Ecto neural progenitor cell (in vitro differentiated cells): ENCODE measurements around the gene OGDHL.
A peak's percentile ranks its signal among the peaks of the same experiment; 100 is the strongest.
"Not testable (repeated sequence)": the region's sequence is repeated elsewhere in the genome, so short reads cannot be mapped to it uniquely, and the experiment has no call there.

Source experiments
- DNase-seq: peaks from one replicate; pipeline ENCODE4 v3.0.0-alpha.2; 2018; ENCODE audit warnings: low spot score

Gene OGDHL

GRCh38 chr10:49739426-49739825 lies 22.7 kb downstream of the OGDHL start:
- DNase-seq: peak; percentile 44

GRCh38 chr10:49738616-49739360 lies 23.3 kb downstream of the OGDHL start:
- peak; percentile 42 for DNase-seq

- DNase-seq: no peak
Observed at GRCh38 chr10:49737474-49738201, 24.5 kb downstream of the OGDHL start.

DNA sequence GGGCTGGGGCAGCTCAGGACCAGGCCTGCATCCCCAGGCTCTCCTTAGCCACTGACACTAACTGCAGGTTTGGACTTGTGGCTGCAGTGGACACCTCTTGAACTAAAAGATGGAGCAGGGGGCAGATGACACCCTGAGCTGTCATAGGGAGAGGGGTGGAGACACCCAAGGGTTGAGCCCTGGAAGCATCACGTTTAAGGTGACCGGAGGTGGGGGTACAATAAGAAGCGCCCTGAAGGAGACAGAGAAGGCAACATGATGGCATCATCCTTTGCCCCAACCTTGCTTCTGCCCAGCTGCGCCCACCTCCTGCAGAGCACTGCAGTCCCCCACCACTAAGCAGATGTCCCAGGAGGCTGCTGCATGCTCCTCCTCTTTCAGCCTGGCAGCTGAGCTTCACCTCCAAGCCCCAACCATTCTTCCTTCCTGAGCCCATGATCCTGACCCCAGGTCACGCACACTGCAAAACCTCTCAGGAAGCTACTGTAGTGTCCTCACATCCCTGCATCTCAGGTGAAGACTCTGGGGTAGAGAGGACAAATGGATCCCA lies 25.5 kb downstream of the OGDHL start:
- DNase-seq: no peak

- DNase-seq: no peak
Observed at GRCh38 chr10:49735848-49736563, 26.1 kb downstream of the OGDHL start.

DNA sequence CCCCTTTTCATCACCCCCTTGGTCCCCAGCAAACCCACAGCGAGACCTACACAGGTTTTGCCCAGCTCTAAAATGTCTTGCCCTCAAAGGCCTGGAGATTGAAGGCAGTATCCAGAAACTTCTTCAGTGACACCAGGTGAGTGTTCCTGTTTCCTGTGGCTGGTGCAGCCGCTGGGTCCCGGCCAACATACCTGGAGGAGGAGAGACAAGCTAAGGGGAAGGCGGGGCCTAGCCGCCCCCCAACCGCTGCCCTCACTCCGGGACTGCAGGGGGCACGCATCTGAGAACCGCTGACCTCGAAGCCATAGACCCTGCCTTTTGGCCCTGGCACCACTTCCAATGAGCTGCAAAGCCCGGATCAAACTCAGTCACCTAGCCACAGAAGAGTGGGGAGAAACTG lies 27.0 kb downstream of the OGDHL start:
- no peak for DNase-seq

GRCh38 chr10:49734676-49735075 lies 27.4 kb downstream of the OGDHL start:
- no peak for DNase-seq

GRCh38 chr10:49733866-49734265 lies 28.3 kb downstream of the OGDHL start:
- DNase-seq: no peak

GRCh38 chr10:49726593-49726992 lies 35.5 kb downstream of the OGDHL start:
- DNase-seq: no peak

DNA sequence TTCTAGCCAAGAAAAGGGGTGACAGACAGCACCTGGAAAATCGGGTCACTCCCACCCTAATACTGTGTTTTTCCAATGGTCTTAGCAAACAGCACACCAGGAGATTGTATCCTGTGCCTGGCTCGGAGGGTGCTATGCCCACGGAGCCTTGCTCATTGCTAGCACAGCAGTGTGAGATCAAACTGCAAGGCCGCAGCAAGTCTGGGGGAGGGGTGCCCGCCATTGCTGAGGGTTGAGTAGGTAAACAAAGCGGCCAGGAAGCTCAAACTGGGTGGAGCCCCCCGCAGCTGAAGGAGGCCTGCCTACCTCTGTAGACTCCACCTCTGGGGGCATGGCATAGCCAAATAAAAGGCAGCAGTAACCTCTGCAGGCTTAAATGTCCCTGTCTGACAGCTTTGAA lies 47.0 kb downstream of the OGDHL start:
- not testable (repeated sequence) for DNase-seq

GRCh38 chr10:49713266-49713665 lies 48.9 kb downstream of the OGDHL start:
- no peak for DNase-seq

DNA sequence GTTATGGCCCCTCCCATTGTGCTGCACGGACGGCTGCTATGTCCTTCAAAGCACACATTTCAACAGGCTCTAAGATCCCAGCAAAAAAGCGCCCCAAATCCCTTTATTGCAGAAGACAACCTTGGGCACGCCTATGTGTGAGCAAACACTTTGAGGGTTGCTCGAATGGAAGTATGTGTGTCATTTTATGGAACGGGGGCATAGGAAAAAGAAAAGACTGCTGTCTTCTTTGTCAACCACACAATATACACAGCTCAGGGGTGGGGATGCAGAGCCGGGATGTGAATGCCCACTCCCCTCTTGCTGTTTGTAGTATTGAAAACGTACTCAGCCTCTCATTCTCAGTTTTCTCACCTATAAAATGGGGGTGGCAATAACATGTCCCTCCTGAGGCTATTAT lies 50.6 kb downstream of the OGDHL start:
- no peak for DNase-seq

GRCh38 chr10:49710966-49711365 lies 51.2 kb downstream of the OGDHL start:
- no peak for DNase-seq

GRCh38 chr10:49709934-49710333 lies 52.2 kb downstream of the OGDHL start:
- DNase-seq: no peak

- no peak for DNase-seq
Observed at GRCh38 chr10:49707585-49707984, 54.5 kb downstream of the OGDHL start.

- DNase-seq: no peak
Observed at GRCh38 chr10:49700997-49701396, 61.1 kb downstream of the OGDHL start.

DNA sequence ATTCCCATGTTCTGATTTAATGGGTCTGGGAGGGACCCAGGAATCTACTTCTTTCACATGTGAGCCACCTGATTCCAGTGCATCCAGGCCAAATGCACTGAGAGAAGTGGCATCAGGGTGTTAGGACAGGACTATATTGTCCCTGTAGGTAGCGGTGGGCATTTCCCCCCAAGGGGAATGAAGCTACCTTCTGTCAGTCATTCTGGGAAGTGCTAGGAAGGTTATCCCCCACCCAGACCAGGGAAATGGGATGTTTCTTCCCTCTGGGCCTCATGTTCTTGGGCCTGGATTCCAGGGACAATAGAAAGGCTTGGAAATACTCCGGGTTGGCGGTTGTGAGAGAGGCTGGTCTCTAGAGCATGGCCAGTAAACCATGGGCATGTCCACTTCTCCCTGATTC lies 61.9 kb downstream of the OGDHL start:
- no peak for DNase-seq

GRCh38 chr10:49698679-49699078 lies 63.4 kb downstream of the OGDHL start:
- DNase-seq: no peak

GRCh38 chr10:49696311-49696710 lies 65.8 kb downstream of the OGDHL start:
- no peak for DNase-seq

DNA sequence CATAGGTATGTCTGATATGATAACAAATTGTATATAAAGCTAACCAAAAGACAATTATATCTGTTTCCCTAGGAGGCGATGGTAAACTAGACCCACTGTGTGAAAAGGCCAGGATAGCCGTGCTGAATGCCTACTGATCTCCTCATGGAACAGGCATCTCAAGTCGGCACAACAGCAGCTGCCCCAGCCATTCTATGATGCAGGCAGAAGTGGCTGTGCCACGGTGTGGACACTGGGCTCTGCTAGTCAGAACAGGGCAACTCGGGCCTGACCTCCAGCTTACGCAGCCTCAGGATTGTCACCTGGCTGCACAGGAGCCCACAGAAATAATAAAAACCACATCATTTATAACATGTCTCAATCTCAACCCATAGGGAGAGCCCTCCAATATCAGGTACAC lies 67.7 kb downstream of the OGDHL start:
- DNase-seq: no peak

GRCh38 chr10:49691588-49691987 lies 70.5 kb downstream of the OGDHL start:
- DNase-seq: no peak

DNA sequence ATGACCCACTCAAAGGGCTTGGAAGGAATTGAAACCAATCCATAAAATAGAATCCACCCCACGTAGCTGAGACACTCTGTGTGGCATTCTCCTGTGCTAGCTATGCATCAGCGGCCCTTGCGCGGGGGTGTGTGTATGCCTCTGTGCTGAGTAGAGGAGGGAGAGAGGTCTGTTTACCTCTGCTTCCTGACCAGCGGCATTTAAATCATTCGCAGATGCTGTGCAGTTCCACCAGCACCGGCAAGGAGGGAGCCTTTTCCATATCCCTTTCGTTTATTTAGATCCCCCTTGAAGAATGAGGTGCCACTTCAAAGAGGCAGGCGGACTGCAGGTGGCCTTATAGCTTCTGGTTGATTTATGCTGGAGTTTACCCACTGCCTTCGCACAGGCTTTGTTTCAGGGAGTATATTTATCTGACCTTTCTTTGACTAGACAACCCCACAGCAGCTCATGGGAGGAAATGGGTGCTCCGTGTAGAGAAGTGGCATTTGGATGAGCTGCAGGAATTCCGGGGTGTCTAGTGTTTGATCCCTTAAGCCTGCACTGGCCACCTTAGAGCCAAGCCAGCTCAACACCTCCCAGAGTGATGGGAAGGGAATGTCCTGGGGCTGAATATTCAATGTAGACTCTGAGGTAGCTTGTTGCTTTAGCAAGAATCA lies 71.3 kb downstream of the OGDHL start:
- DNase-seq: no peak
